HG02884 (cell line): ENCODE measurements around the gene TSPEAR.
"Not testable (repeated sequence)": the region's sequence is repeated elsewhere in the genome, so short reads cannot be mapped to it uniquely, and the experiment has no call there.

Experiments used
- ATAC-seq: cut with Tn5 transposase; IDR thresholded peaks from one replicate; pipeline ENCODE4 v1.9.1; 2021; ENCODE audit warnings: mild to moderate bottlenecking, moderate library complexity; ENCODE audit not compliant: unreplicated experiment

TSPEAR gene

GRCh38 chr21:44703731-44704635, 7.4 kb downstream of the TSPEAR start:
- no peak for ATAC-seq

DNA sequence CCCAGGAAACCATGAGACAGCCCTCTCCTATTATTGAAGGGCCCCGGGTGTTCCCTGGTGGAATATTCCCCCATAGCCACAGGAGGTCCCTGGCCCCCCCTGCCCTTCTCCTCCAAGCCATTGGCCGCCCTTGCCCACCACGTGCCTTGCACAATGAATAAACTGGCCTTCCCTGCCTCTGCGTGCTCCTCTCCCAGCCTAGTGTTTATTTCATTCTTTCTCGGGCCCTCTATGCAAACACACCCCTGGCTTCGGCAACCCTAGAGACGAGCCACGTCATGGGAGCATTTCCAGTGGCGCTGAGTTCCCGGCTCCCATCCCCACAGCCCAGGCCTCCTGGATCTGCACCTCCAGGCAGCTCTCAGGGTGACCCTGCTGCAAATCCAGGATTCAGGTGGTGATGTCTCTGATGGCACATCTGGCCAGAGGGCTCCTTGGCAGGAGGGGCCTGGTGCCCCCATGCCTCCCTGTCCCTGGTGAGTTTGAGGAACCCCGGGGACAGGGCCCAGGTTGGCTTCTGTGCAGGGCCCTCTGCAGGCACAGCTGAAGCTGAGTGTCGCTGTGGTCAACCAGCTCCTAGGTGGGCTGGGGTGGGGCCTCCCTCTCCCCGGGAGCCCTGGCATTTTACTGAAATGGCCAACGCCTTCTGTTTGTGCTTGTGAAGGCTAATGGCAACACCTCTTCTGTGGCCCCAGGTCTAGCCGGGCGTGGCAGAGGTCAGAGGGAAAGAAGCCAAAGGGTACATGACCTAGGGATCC, 8.2 kb downstream of the TSPEAR start:
- no peak for ATAC-seq

GRCh38 chr21:44702111-44702972, 9.0 kb downstream of the TSPEAR start:
- ATAC-seq, result no peak

DNA sequence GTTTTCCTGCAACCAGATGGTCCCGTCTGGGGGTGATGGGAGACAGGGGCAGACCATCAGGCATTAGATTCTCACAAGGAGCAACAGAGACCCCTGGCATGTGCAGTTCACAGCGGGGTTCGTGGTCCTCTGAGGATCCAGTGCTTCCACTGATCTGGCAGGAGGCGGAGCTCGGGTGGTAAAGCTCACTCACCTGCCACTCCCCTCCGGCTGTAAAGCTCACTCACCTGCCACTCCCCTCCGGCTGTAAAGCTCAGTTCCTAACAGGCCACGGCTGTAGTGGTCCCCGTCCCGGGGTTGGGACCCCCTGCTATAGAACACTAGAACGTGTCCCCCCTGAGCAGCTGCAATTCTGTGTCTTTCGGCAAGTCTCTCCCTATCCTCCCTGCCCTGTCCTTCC, 9.8 kb downstream of the TSPEAR start:
- ATAC-seq, result no peak

DNA sequence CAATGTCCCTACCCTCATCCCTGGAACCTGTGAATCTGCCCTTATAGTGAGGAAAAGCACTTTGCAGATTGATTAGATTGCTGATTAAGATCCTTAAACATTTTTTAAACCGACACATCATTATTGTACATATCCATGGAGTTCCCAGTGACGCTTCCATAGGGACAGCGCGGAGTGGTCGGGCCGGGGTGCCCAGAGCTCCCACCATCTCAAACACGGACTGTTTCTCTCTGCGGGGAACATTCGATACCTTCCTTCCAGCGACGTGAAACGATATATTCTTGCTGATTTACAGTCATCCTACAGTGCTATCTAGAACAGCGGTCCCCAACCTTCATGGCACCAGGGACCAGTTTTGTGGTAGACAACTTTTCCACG, 10.4 kb downstream of the TSPEAR start:
- no peak for ATAC-seq

GRCh38 chr21:44700101-44701022, 11.0 kb downstream of the TSPEAR start:
- no peak for ATAC-seq

DNA sequence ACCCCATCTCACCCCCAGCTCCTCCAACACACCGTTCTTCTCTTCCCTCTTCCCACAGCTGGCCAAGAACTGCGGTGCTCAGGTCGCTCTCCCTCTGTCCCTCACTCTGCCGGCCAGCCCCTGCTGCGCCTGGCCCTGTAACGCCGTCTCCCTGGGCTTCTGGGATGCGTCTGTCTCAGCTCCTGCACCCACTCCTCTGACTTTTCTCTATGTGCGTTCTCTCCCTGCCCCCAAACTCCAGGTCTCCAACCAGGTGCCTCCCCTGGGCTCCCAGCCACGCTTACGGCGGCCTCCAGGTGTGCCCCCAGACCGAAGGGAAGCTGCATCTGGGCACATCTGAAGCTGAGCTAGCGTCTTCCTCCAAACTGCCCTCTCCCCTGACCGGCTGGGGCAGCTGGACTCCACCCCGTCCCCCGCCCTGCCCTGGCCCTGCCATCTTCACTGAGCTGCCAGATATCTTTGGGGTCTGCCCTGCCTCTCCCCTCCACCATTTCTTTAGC, 11.8 kb downstream of the TSPEAR start:
- no peak for ATAC-seq

GRCh38 chr21:44697811-44698734, 13.3 kb downstream of the TSPEAR start:
- no peak for ATAC-seq

GRCh38 chr21:44697172-44697810, 14.1 kb downstream of the TSPEAR start, which contains the start of gene KRTAP10-12:
TSS of gene KRTAP10-12 (plus strand) at chr21:44697172. CDS start at chr21:44697202, 30 bp downstream.
- ATAC-seq, result not testable (repeated sequence)

GRCh38 chr21:44696572-44696971, 14.8 kb downstream of the TSPEAR start:
- ATAC-seq, result no peak

DNA sequence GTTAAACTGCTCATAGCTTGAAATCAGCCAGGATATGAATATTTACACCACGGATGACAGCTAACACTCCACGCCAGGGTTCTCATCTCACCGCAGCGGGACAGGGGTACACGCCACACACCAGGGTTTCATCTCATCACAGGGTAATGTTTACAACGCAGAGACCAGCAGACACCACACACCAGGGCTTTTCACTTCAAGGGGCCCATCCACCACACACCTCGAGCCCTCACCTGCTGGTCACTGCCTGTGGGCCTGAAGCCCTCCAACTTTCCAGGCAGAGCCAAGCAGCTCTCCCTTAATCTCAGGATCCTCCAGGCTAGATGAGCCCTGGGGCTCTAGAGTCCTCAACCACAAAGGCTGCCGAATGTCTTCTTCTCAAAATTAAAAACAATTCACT, 15.7 kb downstream of the TSPEAR start:
- no peak for ATAC-seq

GRCh38 chr21:44695184-44695583, 16.2 kb downstream of the TSPEAR start:
- no peak for ATAC-seq

GRCh38 chr21:44694776-44695175, 16.6 kb downstream of the TSPEAR start:
- no peak for ATAC-seq

- ATAC-seq, result no peak
Observed at GRCh38 chr21:44692798-44693512, 18.4 kb downstream of the TSPEAR start.

DNA sequence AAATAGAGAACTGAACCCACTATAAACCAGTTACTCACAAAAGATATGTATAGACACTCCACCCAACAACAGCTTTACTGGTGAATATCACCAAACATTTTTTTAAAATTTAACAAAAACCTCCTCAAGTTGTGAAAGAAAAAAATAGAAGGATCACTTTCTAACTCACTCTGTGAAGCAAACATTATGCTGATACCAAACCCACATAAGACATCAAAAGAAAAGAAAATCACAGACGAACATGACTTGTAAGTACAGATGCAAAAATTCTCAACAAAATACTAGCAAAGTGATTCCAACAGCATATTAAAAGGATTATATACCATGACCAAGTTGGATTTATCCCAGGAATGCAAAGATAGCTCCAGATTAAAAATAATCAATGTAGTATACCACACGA, 19.7 kb downstream of the TSPEAR start:
- ATAC-seq, result no peak

DNA sequence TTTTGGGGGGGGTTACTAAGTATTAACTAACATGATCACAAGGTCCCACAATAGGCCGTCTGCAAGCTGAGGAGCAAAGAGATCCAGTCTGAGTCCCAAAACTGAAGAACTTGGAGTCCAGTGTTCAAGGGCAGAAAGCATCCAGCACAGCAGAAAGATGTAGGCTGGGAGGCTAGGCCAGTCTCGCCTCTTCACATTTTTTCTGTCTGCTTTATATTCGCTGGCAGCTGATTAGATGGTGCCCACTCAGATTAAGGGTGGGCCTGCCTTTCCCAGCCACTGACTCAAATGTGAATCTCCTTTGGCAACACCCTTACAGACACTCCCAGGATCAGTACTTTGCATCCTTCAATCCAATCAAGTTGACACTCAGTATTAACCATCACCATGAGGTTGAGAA, 21.6 kb downstream of the TSPEAR start:
- ATAC-seq, result not testable (repeated sequence)

- ATAC-seq, result no peak
Observed at GRCh38 chr21:44687671-44688070, 23.7 kb downstream of the TSPEAR start.
